Measurements from ENCODE around the gene TGFBR3L. TPM values are rescaled to one million over a fixed set of nuclear protein-coding genes. Genes with fewer than 3 reads are reported as not detected.

The TGFBR3L gene
- total and polyA plus RNA-seq, 2 of the 13 experiments (the other 11 are each of a cell fraction or from before 2014, with no cell fraction given): 0.20 to 1.0 TPM

GRCh38 chr19:7943444-7944176, 29.0 kb downstream of the TGFBR3L start, which contains the start of gene TIMM44 (continued):
- TF ChIP-seq, protein P1, sequence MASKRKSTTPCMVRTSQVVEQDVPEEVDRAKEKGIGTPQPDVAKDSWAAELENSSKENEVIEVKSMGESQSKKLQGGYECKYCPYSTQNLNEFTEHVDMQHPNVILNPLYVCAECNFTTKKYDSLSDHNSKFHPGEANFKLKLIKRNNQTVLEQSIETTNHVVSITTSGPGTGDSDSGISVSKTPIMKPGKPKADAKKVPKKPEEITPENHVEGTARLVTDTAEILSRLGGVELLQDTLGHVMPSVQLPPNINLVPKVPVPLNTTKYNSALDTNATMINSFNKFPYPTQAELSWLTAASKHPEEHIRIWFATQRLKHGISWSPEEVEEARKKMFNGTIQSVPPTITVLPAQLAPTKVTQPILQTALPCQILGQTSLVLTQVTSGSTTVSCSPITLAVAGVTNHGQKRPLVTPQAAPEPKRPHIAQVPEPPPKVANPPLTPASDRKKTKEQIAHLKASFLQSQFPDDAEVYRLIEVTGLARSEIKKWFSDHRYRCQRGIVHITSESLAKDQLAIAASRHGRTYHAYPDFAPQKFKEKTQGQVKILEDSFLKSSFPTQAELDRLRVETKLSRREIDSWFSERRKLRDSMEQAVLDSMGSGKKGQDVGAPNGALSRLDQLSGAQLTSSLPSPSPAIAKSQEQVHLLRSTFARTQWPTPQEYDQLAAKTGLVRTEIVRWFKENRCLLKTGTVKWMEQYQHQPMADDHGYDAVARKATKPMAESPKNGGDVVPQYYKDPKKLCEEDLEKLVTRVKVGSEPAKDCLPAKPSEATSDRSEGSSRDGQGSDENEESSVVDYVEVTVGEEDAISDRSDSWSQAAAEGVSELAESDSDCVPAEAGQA (IDR thresholded peaks at IDR 0.05; ENCODE audit: low read depth): peak; percentile 93
- TF ChIP-seq, protein P1 (CRISPR knock-in tag; IDR thresholded peaks at IDR 0.05; ENCODE audit: borderline replicate concordance): no peak
- TF ChIP-seq FLYWCH1 (CRISPR knock-in tag; IDR thresholded peaks at IDR 0.05) (no peak), ZBTB39 (CRISPR knock-in tag; IDR thresholded peaks at IDR 0.05) (no peak), ZNF549 (CRISPR knock-in tag; IDR thresholded peaks at IDR 0.05) (no peak), ZNF557 (CRISPR knock-in tag; IDR thresholded peaks at IDR 0.05) (no peak), EP300 (IDR thresholded peaks at IDR 0.05; ENCODE audit: low read depth in 2 of 2, low read length in 2 of 2) (no peak), EP300 (CRISPR knock-in tag; IDR thresholded peaks at IDR 0.05; ENCODE audit: borderline replicate concordance) (no peak), FOXK1 (CRISPR knock-in tag; IDR thresholded peaks at IDR 0.05; ENCODE audit: borderline replicate concordance, low read depth) (peak; percentile 53; the same call in 1 of the 2 replicates), RAD21 (CRISPR knock-in tag; IDR thresholded peaks at IDR 0.05) (peak; percentile 59), ZBTB44 (CRISPR knock-in tag; IDR thresholded peaks at IDR 0.05) (no peak), NFIB (CRISPR knock-in tag; IDR thresholded peaks at IDR 0.05; ENCODE audit: borderline replicate concordance) (no peak), ZNF484 (CRISPR knock-in tag; IDR thresholded peaks at IDR 0.05; ENCODE audit: borderline replicate concordance, low read depth) (0 out of 2 replicates have a peak, but pooled peaks have one; percentile 37), ZNF672 (CRISPR knock-in tag; IDR thresholded peaks at IDR 0.05) (no peak), TRIM24 (CRISPR knock-in tag; IDR thresholded peaks at IDR 0.05) (no peak), TERF1 (CRISPR knock-in tag; IDR thresholded peaks at IDR 0.05) (no peak), ZBTB37 (CRISPR knock-in tag; IDR thresholded peaks at IDR 0.05) (peak; percentile 63; the same call in 1 of the 2 replicates)

Measured in HepG2 (cell line).